Esophagus muscularis mucosa (tissue), 4 donors: ENCODE measurements around the gene HOGA1. TPM values are rescaled to one million over a fixed set of nuclear protein-coding genes. Genes with fewer than 3 reads are reported as not detected.
"Not testable (repeated sequence)": the region's sequence is repeated elsewhere in the genome, so short reads cannot be mapped to it uniquely, and the experiment has no call there.

Source experiments
- DNase-seq: peaks from one replicate; pipeline ENCODE4 v3.0.0-alpha.2; 2017; ENCODE audit errors: extremely low spot score
- H3K27ac ChIP-seq, 4 donors: fragments of 200-600 bp; sonication (generic); replicated peaks in 1 of 4; 1 replicate in 3 of 4; 2 replicates in 1 of 4; pipeline ENCODE4 v1.5.1; 2016 to 2019; ENCODE audit warnings: mild to moderate bottlenecking in 1 of 4
- H3K27me3 ChIP-seq, 4 donors: fragments of 200-600 bp; sonication (generic); one replicate each; pipeline versions ENCODE4 v1.5.1 to v1.6.0; 2016 to 2019
- H3K36me3 ChIP-seq, 4 donors: fragments of 200-600 bp; sonication (generic); one replicate each; pipeline ENCODE4 v1.5.1; 2016 to 2019
- H3K4me1 ChIP-seq, 4 donors: fragments of 200-600 bp; sonication (generic); one replicate each; pipeline ENCODE4 v1.5.1; 2016 to 2019
- H3K4me3 ChIP-seq, 4 donors: fragments of 200-600 bp; sonication (generic); 1 replicate in 2 of 4; 2 replicates in 2 of 4; pipeline ENCODE4 v1.5.1; 2016 to 2019; ENCODE audit warnings: mild to moderate bottlenecking in 4 of 4, moderate library complexity in 1 of 4
- H3K9me3 ChIP-seq, 4 donors: fragments of 200-600 bp; sonication (generic); 1 replicate in 3 of 4; 2 replicates in 1 of 4; pipeline ENCODE4 v1.5.1; 2016 to 2019
- CTCF ChIP-seq, 3 experiments: fragments of 200-600 bp in 2 of 3; fragments of 450-650 bp in 1 of 3; sonication (generic) in 2 of 3; IDR thresholded peaks; one replicate each; pipeline ENCODE4 v1.5.1; 2017 to 2019; ENCODE audit warnings: antibody characterized with exemption in 3 of 3, mild to moderate bottlenecking in 2 of 3, moderate library complexity in 1 of 3
- EP300 ChIP-seq: sonication (generic); formaldehyde crosslinking; IDR thresholded peaks from one replicate; pipeline ENCODE4 v1.6.1; 2017; ENCODE audit warnings: antibody characterized with exemption
- POLR2A ChIP-seq: fragments of 450-650 bp; IDR thresholded peaks from one replicate; pipeline ENCODE4 v1.6.1; 2017; ENCODE audit warnings: antibody characterized with exemption, moderate library complexity, mild to moderate bottlenecking, low read depth
- POLR2AphosphoS5 ChIP-seq, 2 donors: sonication (generic); formaldehyde crosslinking; IDR thresholded peaks; one replicate each; pipeline ENCODE4 v1.6.1; 2017; ENCODE audit warnings: antibody characterized with exemption in 2 of 2
- WGBS: methylation state at CpG from one replicate; pipeline ENCODE4 v1.1.5; 2018; 5-methylcytosine and 5-hydroxymethylcytosine counted together
- intact Hi-C: fragments of 100-400 bp; cut with DNase I; formaldehyde crosslinking; loops from one replicate; pipeline ENCODE4 v1.15.1; 2023
- total RNA-seq, 4 donors: library from RNA; depleted of rRNA; stranded (reverse); fragments of >200 nt; gene quantifications; one replicate each; pipeline versions ENCODE4 v1.1.0 to v1.2.1, GENCODE V29; 2016

Gene HOGA1
- total RNA-seq, 4 donors from 2014 or later: 0.45 to 1.5 (median 0.83) TPM

GRCh38 chr10:97561386-97562077, 22.7 kb upstream of the HOGA1 start:
- intact Hi-C loops, H3K36me3 ChIP-seq, DNase-seq, H3K27me3 ChIP-seq, H3K9me3 ChIP-seq, H3K4me1 ChIP-seq, H3K4me3 ChIP-seq: not testable (repeated sequence)
- WGBS: 93% methylated on average over 12 of the region's 12 CpGs
- H3K27ac ChIP-seq: peak overlapping the region in 1 of 4 donors; percentile 25

- intact Hi-C loops, H3K4me3 ChIP-seq, H3K27ac ChIP-seq, H3K9me3 ChIP-seq, DNase-seq, H3K36me3 ChIP-seq, H3K27me3 ChIP-seq, H3K4me1 ChIP-seq: not testable (repeated sequence)
- 98% methylated on average over 5 of the region's 5 CpGs for WGBS
Observed at GRCh38 chr10:97562329-97562728, 21.9 kb upstream of the HOGA1 start.

- DNase-seq: no peak
- Histone ChIP-seq H3K4me3 (no peak overlapping the region), H3K27me3 (no peaks in the 10 kb centered on the region), H3K4me1 (no peaks in the 10 kb centered on the region), H3K9me3 (no peaks in the 10 kb centered on the region), H3K36me3 (peaks cover 4 to 6% (median 6%) of the 10 kb centered on the region in 4 donors), H3K27ac (no peak overlapping the region)
- no peak for TF ChIP-seq POLR2AphosphoS5 (IDR thresholded peaks at IDR 0.05)
- TF ChIP-seq CTCF (IDR thresholded peaks at IDR 0.05): no peak
- no peak for TF ChIP-seq POLR2A
- TF ChIP-seq EP300: no peak
- intact Hi-C loops: no loop called here
- WGBS: 93% methylated on average over 4 of the region's 4 CpGs
Observed at GRCh38 chr10:97563337-97563736, 20.9 kb upstream of the HOGA1 start.

- Histone ChIP-seq H3K4me3 (no peak overlapping the region), H3K9me3 (no peaks in the 10 kb centered on the region), H3K27me3 (no peaks in the 10 kb centered on the region), H3K27ac (no peak overlapping the region), H3K36me3 (peaks cover 5 to 21% (median 18%) of the 10 kb centered on the region in 4 donors), H3K4me1 (no peaks in the 10 kb centered on the region)
- WGBS: 94% methylated on average over 4 of the region's 4 CpGs
- TF ChIP-seq EP300: no peak
- no peak for TF ChIP-seq POLR2A
- no peak for TF ChIP-seq CTCF (IDR thresholded peaks at IDR 0.05)
- no peak for TF ChIP-seq POLR2AphosphoS5 (IDR thresholded peaks at IDR 0.05)
- intact Hi-C loops: no loop called here
- no peak for DNase-seq
Observed at GRCh38 chr10:97564776-97565175, 19.4 kb upstream of the HOGA1 start.

GRCh38 chr10:97566336-97566996, 17.7 kb upstream of the HOGA1 start:
- Histone ChIP-seq H3K27me3 (no peaks in the 10 kb centered on the region), H3K27ac (no peak overlapping the region), H3K36me3 (peaks cover 15 to 36% (median 33%) of the 10 kb centered on the region in 4 donors), H3K4me1 (peaks cover 0 to 8% (median 0%) of the 10 kb centered on the region in 4 donors), H3K9me3 (no peaks in the 10 kb centered on the region), H3K4me3 (no peak overlapping the region)
- intact Hi-C loops: no loop called here
- DNase-seq: no peak
- WGBS: 100% methylated on average over 2 of the region's 2 CpGs
- no peak for TF ChIP-seq POLR2A
- no peak for TF ChIP-seq EP300
- TF ChIP-seq POLR2AphosphoS5 (IDR thresholded peaks at IDR 0.05): no peak
- no peak for TF ChIP-seq CTCF (IDR thresholded peaks at IDR 0.05)
